HT-29 (cell line): ENCODE data around the gene ATP8B1. TPM values are rescaled to one million over a fixed set of nuclear protein-coding genes. Genes with fewer than 3 reads are reported as not detected.
A peak's percentile ranks its signal among the peaks of the same experiment; 100 is the strongest.

ENCODE experiments used
- DNase-seq: peaks from one replicate; pipeline ENCODE4 v3.0.0-alpha.2; 2015; ENCODE audit warnings: low spot score
- total RNA-seq: library from RNA; depleted of rRNA; stranded (reverse); fragments of >200 nt; shearing (Covaris generic); gene quantifications from 2 replicates; pipeline ENCODE4 v1.2.3, GENCODE V29; 2014

The ATP8B1 gene
- total RNA-seq, 1 experiment from 2014 or later, result 25.8 TPM

- peak; percentile 74 for DNase-seq
Observed at GRCh38 chr18:57819671-57820460, 16.8 kb upstream of the ATP8B1 start.

GRCh38 chr18:57819119-57819518 lies 16.0 kb upstream of the ATP8B1 start:
- DNase-seq, result no peak

DNA sequence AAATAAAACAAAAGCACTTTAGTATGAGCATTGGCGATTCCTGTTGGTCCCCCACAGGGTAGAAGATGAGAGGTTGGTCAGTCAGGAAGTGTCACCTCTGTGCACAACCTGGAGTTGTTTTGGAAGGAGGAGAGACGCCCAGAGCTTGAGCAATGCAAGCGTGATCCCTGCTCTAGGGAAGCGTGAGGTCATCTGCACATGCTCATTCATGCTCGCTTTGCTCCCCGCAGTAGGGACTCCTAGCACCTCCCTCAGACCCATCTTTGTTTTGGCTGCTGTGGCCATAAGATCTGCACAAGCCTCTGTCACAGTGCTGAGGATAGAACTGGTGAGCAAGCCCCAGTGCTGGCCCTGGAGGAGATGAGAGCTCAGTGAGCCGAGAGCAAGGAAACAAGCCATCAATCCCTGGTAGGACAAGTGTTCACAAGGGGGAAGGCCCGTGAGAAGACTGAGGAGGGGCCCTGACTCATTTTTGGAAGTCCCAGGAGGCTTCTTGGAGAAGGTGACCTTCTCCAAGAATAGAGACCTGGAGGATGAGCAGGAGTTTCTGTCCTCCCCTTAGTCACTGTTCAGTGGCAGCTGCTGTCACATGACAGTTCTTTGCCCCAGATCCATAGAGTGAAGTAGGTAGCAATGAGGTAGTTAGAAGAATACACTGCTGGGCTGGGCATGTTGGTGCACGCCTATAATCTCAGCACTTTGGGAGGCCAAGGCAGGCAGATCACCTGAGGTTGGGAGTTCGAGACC lies 13.3 kb upstream of the ATP8B1 start:
- no peak for DNase-seq

DNA sequence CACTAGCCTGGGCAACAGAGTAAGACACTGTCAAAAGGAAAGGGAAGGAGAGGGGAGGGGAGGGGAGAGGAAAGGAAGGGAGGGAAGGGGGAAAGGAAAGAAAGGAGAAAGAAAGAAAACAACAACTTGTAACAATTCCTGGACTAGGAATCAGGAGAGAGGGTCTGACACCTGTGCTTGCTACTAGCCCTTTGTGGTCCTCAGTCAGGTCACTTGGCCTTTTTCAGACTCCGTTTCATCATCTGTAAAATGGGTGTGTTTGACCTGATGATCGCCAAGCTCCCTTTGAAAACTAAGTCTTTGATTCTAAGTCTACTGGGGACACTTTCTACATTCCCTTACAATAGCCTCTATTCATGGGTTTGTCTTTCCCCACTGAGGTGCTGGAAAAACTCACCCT lies 11.4 kb upstream of the ATP8B1 start:
- no peak for DNase-seq

DNA sequence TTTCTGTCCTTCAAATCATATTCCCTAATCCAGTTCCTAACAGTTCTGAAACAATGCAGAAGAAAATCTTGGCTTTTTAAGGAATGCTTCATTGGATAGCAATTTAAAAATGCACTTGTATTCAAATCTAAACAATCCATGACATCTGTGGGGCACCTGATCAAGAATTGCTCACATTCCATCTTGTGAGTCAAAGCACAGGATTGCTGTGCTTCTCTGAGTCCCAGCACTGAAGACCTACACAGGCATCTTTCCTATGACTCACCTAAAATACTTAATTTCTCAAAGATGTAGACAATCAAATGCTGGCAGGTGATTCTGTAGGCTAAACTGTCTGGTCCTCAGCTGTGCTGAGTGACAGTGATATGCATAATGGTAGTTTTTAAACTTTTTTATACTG lies 10.1 kb upstream of the ATP8B1 start:
- DNase-seq, result no peak

- DNase-seq, result no peak
Observed at GRCh38 chr18:57812126-57812477, 9.0 kb upstream of the ATP8B1 start.

DNA sequence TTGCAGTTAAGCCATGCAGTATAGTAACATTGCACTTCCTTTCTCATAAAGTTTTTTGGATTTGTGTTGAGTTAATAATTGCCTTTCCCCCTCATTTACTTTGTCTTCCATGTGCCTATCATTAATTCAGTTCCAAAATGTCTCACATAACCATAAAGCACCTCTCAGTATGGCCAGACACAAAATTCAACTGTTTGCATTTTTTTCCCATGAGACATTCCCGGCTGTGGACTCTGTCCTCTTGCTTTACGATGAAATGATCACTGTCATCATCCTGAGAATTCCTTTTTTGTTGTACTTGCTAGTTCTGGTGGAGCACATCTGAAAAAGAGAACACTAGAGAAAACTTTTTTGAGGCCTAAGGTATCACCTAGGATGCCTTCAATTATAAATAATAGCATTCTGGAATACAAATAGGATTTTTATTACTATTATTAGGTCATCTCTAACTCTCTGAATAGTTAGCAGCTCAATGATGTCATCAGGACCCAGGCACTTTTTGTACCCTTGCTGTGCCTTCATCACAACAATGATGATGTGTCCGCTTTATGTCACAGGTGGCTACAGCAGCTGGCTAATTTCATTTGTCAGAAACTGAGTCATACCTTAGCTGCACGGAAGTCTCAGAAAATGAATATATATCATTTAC lies 8.5 kb upstream of the ATP8B1 start:
- no peak for DNase-seq

DNA sequence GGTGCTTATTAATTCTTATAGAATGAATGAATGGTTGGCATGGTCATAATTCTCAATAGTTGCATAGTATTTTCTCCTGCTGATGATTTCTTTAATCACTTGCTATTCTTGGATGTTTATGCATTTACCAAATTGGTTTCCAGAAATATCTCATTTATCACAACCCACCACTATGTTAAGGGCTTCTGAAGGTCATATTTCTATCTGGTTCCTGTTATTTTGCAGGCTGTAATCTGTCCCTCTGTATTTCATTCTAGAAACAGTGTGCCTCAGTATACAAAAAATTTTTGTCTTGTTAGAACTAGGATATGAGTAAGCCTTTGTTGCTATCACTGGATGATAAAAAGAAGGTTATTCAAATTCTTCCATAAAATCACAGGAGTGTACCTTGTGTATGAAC lies 6.1 kb upstream of the ATP8B1 start:
- DNase-seq, result no peak

DNA sequence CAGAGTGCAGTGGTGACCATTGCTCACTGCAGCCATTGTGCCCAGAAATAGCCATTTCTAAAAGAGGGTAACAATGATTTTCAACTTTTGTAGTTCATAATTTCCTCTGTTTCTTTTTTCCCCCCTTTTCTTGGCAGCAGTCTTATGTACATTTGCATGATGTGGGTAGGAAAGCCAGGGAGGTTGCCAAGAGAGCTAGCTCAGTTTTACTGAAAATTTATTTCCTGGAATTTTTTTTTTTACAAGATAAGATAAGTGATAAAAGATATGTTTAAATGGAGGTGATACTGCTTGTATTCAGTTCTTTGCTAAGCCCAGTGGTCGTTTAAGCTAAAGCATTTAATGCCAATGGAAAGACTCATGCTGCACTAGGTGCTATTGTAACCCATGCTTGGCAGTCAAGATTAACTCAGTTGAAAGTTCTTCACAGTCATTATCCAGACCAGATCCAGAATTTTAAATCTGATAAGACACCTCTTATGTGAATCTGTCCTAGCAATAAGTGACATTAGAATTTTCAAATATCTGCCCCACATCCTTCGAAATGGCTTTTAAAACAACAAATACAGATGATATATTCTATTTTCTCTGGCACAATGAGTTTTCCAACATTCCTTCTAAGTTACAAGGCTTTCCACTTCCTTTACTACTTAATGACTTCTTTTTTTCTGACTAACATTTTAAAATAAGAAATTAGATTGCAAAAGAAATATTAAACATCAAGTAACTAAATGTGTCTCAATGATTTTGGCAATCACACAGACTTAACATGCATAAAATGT lies 4.4 kb upstream of the ATP8B1 start:
- DNase-seq, result no peak

DNA sequence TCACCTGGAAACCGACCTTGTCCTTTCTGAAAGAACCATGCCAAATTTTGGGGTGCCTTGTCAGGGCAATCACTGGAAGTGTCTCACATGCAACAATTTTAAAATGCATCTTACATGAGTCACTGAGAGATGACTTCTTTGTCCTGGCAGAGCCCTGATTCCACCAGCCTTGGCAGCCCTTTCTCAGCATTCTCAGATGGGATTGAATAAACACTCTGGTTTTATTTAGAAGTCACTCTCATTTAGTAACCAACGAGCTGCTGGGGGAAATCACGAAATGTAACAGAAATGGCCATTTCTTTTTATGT lies 3.8 kb upstream of the ATP8B1 start:
- no peak for DNase-seq

DNA sequence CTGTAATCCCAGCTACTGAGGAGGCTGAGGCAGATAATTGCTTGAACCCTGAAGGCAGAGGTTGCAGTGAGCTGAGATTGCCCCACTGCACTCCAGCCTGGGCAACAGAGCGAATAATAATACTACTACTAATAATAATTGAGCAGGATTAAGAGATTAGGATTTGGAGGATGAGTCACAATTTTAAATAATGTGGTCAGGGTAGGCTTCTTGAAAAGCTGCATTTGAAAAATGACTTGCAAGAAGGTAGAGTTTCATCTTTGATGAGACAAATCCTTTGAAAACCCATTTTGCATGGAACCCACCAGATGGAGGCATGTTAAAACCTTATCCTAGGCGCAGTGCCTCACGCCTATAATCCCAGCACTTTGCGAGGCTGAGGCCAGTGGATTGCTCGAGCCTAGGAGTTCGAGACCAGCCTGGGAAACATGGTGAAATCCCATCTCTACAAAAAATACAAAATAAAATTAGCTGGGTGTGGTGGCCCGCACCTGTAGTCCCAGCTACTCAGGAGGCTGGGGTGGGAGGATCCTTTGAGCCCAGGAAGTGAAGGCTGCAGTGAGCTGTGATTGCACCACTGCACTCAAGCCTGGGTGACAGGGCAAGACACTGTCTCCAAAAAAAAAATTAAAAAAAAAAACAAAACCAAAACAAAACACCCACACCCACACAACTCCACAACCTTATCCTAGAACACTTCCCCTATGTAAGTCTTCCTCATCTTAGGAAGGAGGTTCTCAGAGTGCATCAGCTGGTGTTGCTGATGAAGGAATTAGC lies 3.3 kb upstream of the ATP8B1 start:
- DNase-seq, result no peak

DNA sequence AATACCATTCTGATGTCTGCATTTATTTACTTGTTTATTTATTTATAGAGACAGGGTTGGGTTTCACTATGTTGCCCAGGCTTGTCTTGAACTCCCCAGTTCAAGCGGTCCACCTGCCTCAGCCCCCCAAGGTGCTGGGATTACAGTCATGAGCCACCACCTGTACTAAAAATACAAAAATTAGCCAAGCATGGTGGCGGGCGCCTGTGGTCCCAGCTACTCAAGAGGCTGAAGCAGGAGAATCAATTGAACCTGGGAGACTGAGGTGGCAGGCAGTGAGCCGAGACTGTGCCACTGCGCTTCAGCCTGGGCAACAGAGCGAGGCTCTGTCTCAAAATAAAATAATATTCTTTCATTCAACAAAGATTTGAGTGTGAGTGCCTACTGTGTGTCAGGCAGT lies 2.0 kb upstream of the ATP8B1 start:
- DNase-seq, result no peak

DNA sequence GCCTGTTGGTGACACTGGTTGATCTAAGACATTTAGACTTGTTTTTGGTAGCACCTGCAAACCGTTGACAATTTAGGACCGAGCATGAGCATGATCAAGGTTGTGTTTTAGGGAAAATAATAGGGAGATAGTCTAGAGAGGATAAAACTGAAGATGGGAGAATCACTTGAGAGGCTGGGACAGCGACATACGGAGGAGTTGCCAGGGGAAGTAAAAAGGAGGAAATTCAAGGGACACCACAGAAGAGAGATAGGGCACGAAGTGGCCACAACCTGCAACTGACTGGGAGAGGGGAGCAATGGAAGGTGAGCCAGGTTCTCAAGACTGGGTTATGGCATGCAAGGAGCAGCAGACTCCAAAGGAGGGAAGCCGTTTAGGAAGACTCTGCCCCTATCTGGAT lies 1.4 kb upstream of the ATP8B1 start:
- no peak for DNase-seq

- no peak for DNase-seq
Observed at GRCh38 chr18:57802213-57803102, 657 bp downstream of the ATP8B1 start.

GRCh38 chr18:57801761-57802212 lies 1.3 kb downstream of the ATP8B1 start:
- peak; percentile 41 for DNase-seq

DNA sequence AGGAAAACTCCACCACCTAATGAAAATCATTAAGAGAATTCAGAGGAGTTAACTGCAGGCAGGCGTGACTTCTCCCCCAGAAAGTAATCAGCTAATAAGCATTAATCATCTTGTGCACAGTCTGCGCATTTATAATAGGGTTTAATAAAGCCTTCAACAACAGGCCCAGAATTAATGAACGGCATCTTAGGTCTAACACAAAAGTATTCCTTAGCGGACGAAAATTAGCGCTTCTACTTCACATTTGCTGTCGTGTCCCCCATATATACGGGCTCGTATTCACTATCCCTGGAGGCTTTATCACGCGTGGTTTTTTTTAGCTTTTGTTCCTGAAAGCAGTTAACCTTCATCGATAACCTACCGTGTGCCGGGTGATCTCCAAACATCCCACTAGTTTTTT lies 1.8 kb downstream of the ATP8B1 start:
- DNase-seq, result peak; percentile 49

DNA sequence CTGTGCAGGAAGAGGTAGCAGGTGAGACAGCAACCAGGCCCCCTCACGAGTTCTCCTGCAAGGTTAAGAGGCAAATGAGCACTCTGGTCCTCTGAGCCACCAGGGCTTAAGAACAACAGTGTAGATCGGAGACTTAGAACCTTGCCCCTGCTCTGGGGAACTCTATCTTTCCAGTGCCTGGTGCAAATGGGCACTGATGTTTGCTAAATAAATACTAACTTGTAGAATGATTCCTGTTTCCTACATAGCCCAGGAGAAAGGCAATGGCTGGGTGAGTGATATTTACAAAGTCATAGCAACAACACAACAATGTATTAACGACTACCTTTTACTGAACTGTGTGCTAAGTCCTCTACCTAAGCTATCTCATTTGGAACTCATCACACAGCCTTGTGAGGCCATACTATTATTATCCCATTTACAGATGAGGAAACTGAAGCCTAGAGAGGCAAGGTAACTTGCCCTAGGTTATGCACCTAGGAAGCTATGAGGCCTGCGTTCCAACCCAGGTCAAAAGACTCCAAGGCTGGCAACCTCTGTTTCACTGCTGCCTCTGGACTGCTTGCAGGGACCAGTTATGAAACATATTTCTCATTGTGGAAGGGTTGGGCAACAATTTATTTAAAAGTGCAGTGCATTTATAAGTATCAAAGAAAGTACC lies 4.3 kb downstream of the ATP8B1 start:
- DNase-seq, result no peak

DNA sequence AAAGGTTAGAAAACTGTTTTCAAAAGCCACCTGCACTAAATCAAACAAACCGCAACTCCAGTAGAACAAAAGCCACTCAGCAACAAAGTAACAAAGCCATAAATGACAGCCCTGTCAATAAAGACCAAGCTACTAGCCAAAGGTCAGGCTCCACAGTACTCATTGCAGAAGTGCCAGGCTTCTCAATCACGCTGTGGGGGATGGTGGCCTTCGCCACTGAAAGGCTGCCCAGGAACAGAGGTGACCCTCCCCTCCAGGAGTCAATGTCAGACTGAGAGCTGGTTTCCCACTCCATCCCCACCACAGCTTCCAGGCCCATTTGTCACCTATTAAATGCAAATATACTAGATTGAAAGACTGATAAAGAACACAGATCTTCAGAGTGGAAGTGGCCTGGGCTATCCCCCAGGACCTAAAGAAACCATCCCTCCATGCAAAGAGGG lies 5.9 kb downstream of the ATP8B1 start:
- DNase-seq, result peak; percentile 85

DNA sequence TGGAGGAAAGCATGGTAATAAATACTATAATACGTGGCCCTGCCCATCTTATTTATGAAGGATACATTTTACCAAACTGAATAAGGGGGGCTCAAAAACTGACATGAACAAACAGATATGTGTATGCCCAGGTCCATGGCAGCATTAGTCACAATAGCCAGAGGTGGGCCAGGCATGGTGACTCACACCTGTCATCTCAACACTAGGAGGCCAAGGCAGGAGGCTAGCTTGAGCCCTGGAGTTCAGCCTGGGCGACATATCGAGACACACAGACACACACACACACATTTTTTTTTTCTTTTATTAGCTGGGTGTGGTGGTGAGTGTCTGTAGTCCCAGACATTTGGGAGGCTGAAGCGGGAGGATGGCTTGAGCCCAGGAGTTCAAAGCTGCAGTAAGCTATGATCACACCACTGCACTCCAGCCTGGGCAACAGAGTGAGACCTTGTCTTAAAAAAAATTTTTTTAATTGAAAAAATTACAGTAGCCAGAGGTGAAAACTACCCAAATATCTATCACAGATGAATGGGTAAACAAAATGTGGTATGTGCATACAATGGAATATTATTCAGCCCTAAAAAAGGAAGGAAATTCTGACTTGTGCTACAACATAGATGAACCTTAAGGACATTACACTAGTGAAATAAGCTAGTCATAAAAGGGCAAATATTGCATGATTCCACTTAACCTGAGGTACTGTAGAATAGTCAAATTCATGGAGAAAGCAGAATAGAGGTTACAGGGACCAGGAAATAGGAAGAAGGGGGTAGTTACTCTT lies 8.0 kb downstream of the ATP8B1 start:
- no peak for DNase-seq
